K562 (cell line): ENCODE data around the gene CD84. TPM values are rescaled to one million over a fixed set of nuclear protein-coding genes. Genes with fewer than 3 reads are reported as not detected.

Source experiments
- ARNT ChIP-seq, 2 experiments: fragments of 450-650 bp; IDR thresholded peaks; 2 replicates each; pipeline ENCODE4 v1.6.1; 2016; ENCODE audit warnings: mild to moderate bottlenecking in 1 of 2
- BHLHE40 ChIP-seq: IDR thresholded peaks from 2 replicates; pipeline ENCODE4 v1.6.1; 2011; ENCODE audit warnings: low read length, improper control_type of control experiment
- DNMT1 ChIP-seq: fragments of 450-650 bp; IDR thresholded peaks from 2 replicates; pipeline ENCODE4 v1.6.1; 2016; ENCODE audit warnings: antibody characterized with exemption, mild to moderate bottlenecking
- E2F8 ChIP-seq: fragments of 450-650 bp; IDR thresholded peaks from 2 replicates; pipeline ENCODE4 v1.7.1; 2018; ENCODE audit warnings: mild to moderate bottlenecking, low read depth; ENCODE audit not compliant: partially characterized antibody
- ETV6 ChIP-seq, 3 experiments: fragments of 150-350 bp in 1 of 3; sonication (generic) in 1 of 3; formaldehyde crosslinking in 1 of 3; IDR thresholded peaks; 2 replicates each; pipeline versions ENCODE4 v1.6.1 to v1.8.0; 2014 to 2022; ENCODE audit warnings: borderline replicate concordance in 2 of 3, low read depth in 2 of 3, antibody characterized with exemption in 1 of 3, low read length in 1 of 3, mild to moderate bottlenecking in 1 of 3, missing genetic modification reagents in 1 of 3
- GABPB2 ChIP-seq: fragments of 250-450 bp; sonication (Bioruptor Pico); conservative IDR thresholded peaks from 2 replicates; pipeline ENCODE4 v1.5.1; 2021; ENCODE audit warnings: mild to moderate bottlenecking
- HCFC1 ChIP-seq: IDR thresholded peaks from 2 replicates; pipeline ENCODE4 v1.6.1; 2012; ENCODE audit warnings: low read depth, low read length, improper control_type of control experiment
- KDM4B ChIP-seq, 2 experiments: fragments of 450-650 bp in 1 of 2; sonication (generic) in 1 of 2; IDR thresholded peaks; 2 replicates each; pipeline ENCODE4 v1.6.1; 2016 to 2017; ENCODE audit warnings: borderline replicate concordance in 2 of 2, antibody characterized with exemption in 1 of 2, low read depth in 1 of 2, mild to moderate bottlenecking in 1 of 2
- L3MBTL2 ChIP-seq: fragments of 450-650 bp; IDR thresholded peaks from 2 replicates; pipeline ENCODE4 v1.6.1; 2016; ENCODE audit warnings: mild to moderate bottlenecking, moderate library complexity
- MECOM ChIP-seq: fragments of 250-450 bp; sonication (Bioruptor Pico); IDR thresholded peaks from 2 replicates; pipeline ENCODE4 v1.8.0; 2022; ENCODE audit warnings: inconsistent platforms
- NR4A1 ChIP-seq, 2 experiments: fragments of 250-450 bp in 1 of 2; fragments of 450-650 bp in 1 of 2; sonication (Bioruptor Pico) in 1 of 2; IDR thresholded peaks; 2 replicates each; pipeline versions ENCODE4 v1.4.0 to v1.6.1; 2016 to 2020; ENCODE audit warnings: mild to moderate bottlenecking in 2 of 2, missing compliant biosample characterization in 1 of 2, missing genetic modification characterization in 1 of 2, moderate library complexity in 1 of 2
- PHB2 ChIP-seq: fragments of 450-650 bp; IDR thresholded peaks from 2 replicates; pipeline ENCODE4 v1.6.1; 2017; ENCODE audit warnings: low read depth
- ZNF507 ChIP-seq: conservative IDR thresholded peaks from 2 replicates; pipeline ENCODE4 v1.6.1; 2017; ENCODE audit warnings: missing genetic modification characterization, missing compliant biosample characterization
- ZZZ3 ChIP-seq: fragments of 450-650 bp; IDR thresholded peaks from 2 replicates; pipeline ENCODE4 v1.6.1; 2016; ENCODE audit warnings: antibody characterized with exemption, mild to moderate bottlenecking, moderate library complexity
- polyA plus RNA-seq, 8 experiments: library from polyadenylated mRNA; depleted of rRNA in 4 of 8; stranded (reverse) in 5 of 8; unstranded in 3 of 8; fragments of >200 nt; fragmentation: Nextera tagmentation in 2 of 8; fragmentation: Illumina TruSeq in 1 of 8; extraction: Ambion mirVana in 2 of 8; extraction: Trizol in 1 of 8; gene quantifications; 2 replicates each; pipeline versions ENCODE4 v1.2.1 to v1.2.3, GENCODE V29; 2011 to 2014; ENCODE audit warnings: inconsistent platforms in 1 of 8, missing spikeins in 1 of 8
- total RNA-seq, 7 experiments: library from RNA; depleted of rRNA in 6 of 7; stranded (reverse); fragments of >200 nt in 6 of 7; fragmentation: Illumina TruSeq in 2 of 7; extraction: Trizol in 2 of 7; gene quantifications; 2 replicates each; pipeline versions ENCODE4 v1.2.1 to v1.2.3, GENCODE V29; 2011 to 2021; ENCODE audit warnings: low replicate concordance in 1 of 7
- TF ChIP-seq, protein P1 (sequence below): sonication (generic); formaldehyde crosslinking; IDR thresholded peaks from 2 replicates; pipeline ENCODE4 v1.8.0; 2022; ENCODE audit warnings: missing genetic modification reagents, mild to moderate bottlenecking, borderline replicate concordance
- TF ChIP-seq, protein P2 (sequence below): fragments of 450-650 bp; formaldehyde crosslinking; IDR thresholded peaks from 2 replicates; pipeline ENCODE4 v1.4.0; 2022; ENCODE audit warnings: missing genetic modification characterization
- TF ChIP-seq, protein P3 (sequence below): fragments of 450-650 bp; IDR thresholded peaks from 2 replicates; pipeline ENCODE4 v1.6.1; 2017; ENCODE audit warnings: antibody characterized with exemption, mild to moderate bottlenecking

CD84 gene
- total and polyA plus RNA-seq, 9 of the 15 experiments (the other 6 are each of a cell fraction or from before 2014, with no cell fraction given), result 0.82 to 6.8 (median 2.0) TPM

GRCh38 chr1:160541622-160542302 lies 37.5 kb downstream of the CD84 start (continued):
- TF ChIP-seq E2F8 (no peak), ETV6 (IDR thresholded peaks at IDR 0.05; ENCODE audit: borderline replicate concordance in 1 of 2, low read depth in 2 of 2, low read length in 1 of 2) (no peak), ETV6 (CRISPR knock-in tag; IDR thresholded peaks at IDR 0.05; ENCODE audit: borderline replicate concordance) (no peak), NR4A1 (CRISPR knock-in tag; IDR thresholded peaks at IDR 0.05) (no peak), NR4A1 (tag; IDR thresholded peaks at IDR 0.05) (peak; percentile 79; the same call in 1 of the 2 replicates), DNMT1 (no peak), BHLHE40 (peak; percentile 43; the same call in 1 of the 2 replicates), ZNF507 (no peak), PHB2 (0 out of 2 replicates have a peak, but pooled peaks have one; percentile 13), ARNT (IDR thresholded peaks at IDR 0.05) (no peak), ZZZ3 (no peak), MECOM (CRISPR knock-in tag) (0 out of 2 replicates have a peak, but pooled peaks have one; percentile 14), L3MBTL2 (peak; percentile 49), GABPB2 (CRISPR knock-in tag) (no peak), HCFC1 (no peak), KDM4B (IDR thresholded peaks at IDR 0.05; ENCODE audit: borderline replicate concordance in 2 of 2, low read depth in 1 of 2) (no peak)
- TF ChIP-seq, protein P1, sequence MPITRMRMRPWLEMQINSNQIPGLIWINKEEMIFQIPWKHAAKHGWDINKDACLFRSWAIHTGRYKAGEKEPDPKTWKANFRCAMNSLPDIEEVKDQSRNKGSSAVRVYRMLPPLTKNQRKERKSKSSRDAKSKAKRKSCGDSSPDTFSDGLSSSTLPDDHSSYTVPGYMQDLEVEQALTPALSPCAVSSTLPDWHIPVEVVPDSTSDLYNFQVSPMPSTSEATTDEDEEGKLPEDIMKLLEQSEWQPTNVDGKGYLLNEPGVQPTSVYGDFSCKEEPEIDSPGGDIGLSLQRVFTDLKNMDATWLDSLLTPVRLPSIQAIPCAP (CRISPR knock-in tag), result no peak
- TF ChIP-seq, protein P2, sequence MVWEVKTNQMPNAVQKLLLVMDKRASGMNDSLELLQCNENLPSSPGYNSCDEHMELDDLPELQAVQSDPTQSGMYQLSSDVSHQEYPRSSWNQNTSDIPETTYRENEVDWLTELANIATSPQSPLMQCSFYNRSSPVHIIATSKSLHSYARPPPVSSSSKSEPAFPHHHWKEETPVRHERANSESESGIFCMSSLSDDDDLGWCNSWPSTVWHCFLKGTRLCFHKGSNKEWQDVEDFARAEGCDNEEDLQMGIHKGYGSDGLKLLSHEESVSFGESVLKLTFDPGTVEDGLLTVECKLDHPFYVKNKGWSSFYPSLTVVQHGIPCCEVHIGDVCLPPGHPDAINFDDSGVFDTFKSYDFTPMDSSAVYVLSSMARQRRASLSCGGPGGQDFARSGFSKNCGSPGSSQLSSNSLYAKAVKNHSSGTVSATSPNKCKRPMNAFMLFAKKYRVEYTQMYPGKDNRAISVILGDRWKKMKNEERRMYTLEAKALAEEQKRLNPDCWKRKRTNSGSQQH, result 0 out of 2 replicates have a peak, but pooled peaks have one; percentile 27
- TF ChIP-seq, protein P3, sequence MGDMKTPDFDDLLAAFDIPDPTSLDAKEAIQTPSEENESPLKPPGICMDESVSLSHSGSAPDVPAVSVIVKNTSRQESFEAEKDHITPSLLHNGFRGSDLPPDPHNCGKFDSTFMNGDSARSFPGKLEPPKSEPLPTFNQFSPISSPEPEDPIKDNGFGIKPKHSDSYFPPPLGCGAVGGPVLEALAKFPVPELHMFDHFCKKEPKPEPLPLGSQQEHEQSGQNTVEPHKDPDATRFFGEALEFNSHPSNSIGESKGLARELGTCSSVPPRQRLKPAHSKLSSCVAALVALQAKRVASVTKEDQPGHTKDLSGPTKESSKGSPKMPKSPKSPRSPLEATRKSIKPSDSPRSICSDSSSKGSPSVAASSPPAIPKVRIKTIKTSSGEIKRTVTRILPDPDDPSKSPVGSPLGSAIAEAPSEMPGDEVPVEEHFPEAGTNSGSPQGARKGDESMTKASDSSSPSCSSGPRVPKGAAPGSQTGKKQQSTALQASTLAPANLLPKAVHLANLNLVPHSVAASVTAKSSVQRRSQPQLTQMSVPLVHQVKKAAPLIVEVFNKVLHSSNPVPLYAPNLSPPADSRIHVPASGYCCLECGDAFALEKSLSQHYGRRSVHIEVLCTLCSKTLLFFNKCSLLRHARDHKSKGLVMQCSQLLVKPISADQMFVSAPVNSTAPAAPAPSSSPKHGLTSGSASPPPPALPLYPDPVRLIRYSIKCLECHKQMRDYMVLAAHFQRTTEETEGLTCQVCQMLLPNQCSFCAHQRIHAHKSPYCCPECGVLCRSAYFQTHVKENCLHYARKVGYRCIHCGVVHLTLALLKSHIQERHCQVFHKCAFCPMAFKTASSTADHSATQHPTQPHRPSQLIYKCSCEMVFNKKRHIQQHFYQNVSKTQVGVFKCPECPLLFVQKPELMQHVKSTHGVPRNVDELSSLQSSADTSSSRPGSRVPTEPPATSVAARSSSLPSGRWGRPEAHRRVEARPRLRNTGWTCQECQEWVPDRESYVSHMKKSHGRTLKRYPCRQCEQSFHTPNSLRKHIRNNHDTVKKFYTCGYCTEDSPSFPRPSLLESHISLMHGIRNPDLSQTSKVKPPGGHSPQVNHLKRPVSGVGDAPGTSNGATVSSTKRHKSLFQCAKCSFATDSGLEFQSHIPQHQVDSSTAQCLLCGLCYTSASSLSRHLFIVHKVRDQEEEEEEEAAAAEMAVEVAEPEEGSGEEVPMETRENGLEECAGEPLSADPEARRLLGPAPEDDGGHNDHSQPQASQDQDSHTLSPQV, result peak; percentile 80; the same call in 1 of the 2 replicates
